Naive thymus-derived CD4-positive, alpha-beta T cell (primary cell): Measurements from ENCODE around the gene EXOC1. TPM values are rescaled to one million over a fixed set of nuclear protein-coding genes. Genes with fewer than 3 reads are reported as not detected.
A peak's percentile ranks its signal among the peaks of the same experiment; 100 is the strongest.
"Not testable (repeated sequence)": the region's sequence is repeated elsewhere in the genome, so short reads cannot be mapped to it uniquely, and the experiment has no call there.

Experiments
- ATAC-seq: fragments of 150-1000 bp; cut with Tn5 transposase; 2 replicates; pipeline ENCODE4 v1.10.0; 2021; ENCODE audit warnings: mild to moderate bottlenecking, moderate library complexity
- CTCF ChIA-PET: fragments of 350-600 bp; sonication (Branson Sonifier 250); formaldehyde crosslinking; loops from one replicate; lab custom pipeline; 2021; ENCODE audit warnings: antibody characterized with exemption; lab: Charles Lee
- POLR2A ChIA-PET: fragments of 350-600 bp; sonication (Branson Sonifier 250); formaldehyde crosslinking; loops from one replicate; lab custom pipeline; 2021; ENCODE audit warnings: antibody characterized with exemption, inconsistent platforms; lab: Charles Lee
- DNase-seq, 9 donors: peaks; one replicate each; pipeline versions ENCODE4 v3.0.0 to v3.0.0-alpha.2; 2020 to 2022; ENCODE audit warnings: mixed read lengths in 1 of 9
- H3K27ac ChIP-seq: one replicate; pipeline ENCODE4 v1.7.0; 2013; ENCODE audit warnings: mild to moderate bottlenecking, low read depth, low read length, moderate library complexity
- H3K27me3 ChIP-seq, 2 donors: one replicate each; pipeline ENCODE4 v1.7.0; 2013; ENCODE audit warnings: low read length in 2 of 2, mild to moderate bottlenecking in 2 of 2, moderate library complexity in 2 of 2; ENCODE audit not compliant: control insufficient read depth in 2 of 2, insufficient read depth in 2 of 2
- H3K36me3 ChIP-seq, 3 experiments: 1 replicate in 2 of 3; 2 replicates in 1 of 3; pipeline ENCODE4 v1.7.0; 2013; ENCODE audit warnings: low read length in 3 of 3, mild to moderate bottlenecking in 3 of 3, moderate library complexity in 1 of 3; ENCODE audit not compliant: insufficient read depth in 3 of 3, control insufficient read depth in 2 of 3
- H3K4me1 ChIP-seq, 2 donors: one replicate each; pipeline ENCODE4 v1.7.0; 2013; ENCODE audit warnings: low read length in 2 of 2, mild to moderate bottlenecking in 2 of 2, moderate library complexity in 1 of 2; ENCODE audit not compliant: control insufficient read depth in 2 of 2, insufficient read depth in 2 of 2
- H3K4me3 ChIP-seq: 2 replicates; pipeline ENCODE4 v1.7.0; 2013; ENCODE audit warnings: mild to moderate bottlenecking, low read length
- H3K9me3 ChIP-seq, 3 experiments: 1 replicate in 2 of 3; 2 replicates in 1 of 3; pipeline ENCODE4 v1.7.0; 2013; ENCODE audit warnings: low read length in 3 of 3; ENCODE audit not compliant: control insufficient read depth in 2 of 3
- H3K27ac Mint-ChIP-seq, 9 donors: one replicate each; pipeline ENCODE4 v1.8.0; 2020 to 2022; ENCODE audit warnings: mixed read lengths in 9 of 9, mild to moderate bottlenecking in 8 of 9, moderate library complexity in 5 of 9, inconsistent platforms in 2 of 9
- H3K27me3 Mint-ChIP-seq, 5 donors: one replicate each; pipeline ENCODE4 v1.8.0; 2021 to 2022; ENCODE audit warnings: mixed read lengths in 5 of 5, mild to moderate bottlenecking in 1 of 5
- H3K36me3 Mint-ChIP-seq, 5 donors: one replicate each; pipeline ENCODE4 v1.8.0; 2020 to 2022; ENCODE audit warnings: mixed read lengths in 5 of 5, mild to moderate bottlenecking in 3 of 5, inconsistent platforms in 1 of 5
- H3K4me1 Mint-ChIP-seq, 7 donors: one replicate each; pipeline ENCODE4 v1.8.0; 2020 to 2022; ENCODE audit warnings: mixed read lengths in 7 of 7, mild to moderate bottlenecking in 3 of 7, inconsistent platforms in 1 of 7
- H3K4me3 Mint-ChIP-seq, 10 donors: one replicate each; pipeline ENCODE4 v1.8.0; 2020 to 2022; ENCODE audit warnings: mild to moderate bottlenecking in 10 of 10, mixed read lengths in 10 of 10, moderate library complexity in 6 of 10, inconsistent platforms in 2 of 10
- H3K9me3 Mint-ChIP-seq, 11 donors: one replicate each; pipeline ENCODE4 v1.8.0; 2020 to 2022; ENCODE audit warnings: mixed read lengths in 11 of 11, mild to moderate bottlenecking in 4 of 11, inconsistent platforms in 1 of 11, moderate library complexity in 1 of 11
- intact Hi-C, 2 donors: fragments of 100-400 bp; cut with micrococcal nuclease; formaldehyde crosslinking; loops; one replicate each; pipeline ENCODE4 v1.15.1; 2023
- polyA plus RNA-seq, 2 donors: library from polyadenylated mRNA; unstranded; fragments of 300-500 nt; fragmentation: Illumina TruSeq; gene quantifications; one replicate each; pipeline ENCODE4 v1.2.3, GENCODE V29; 2021
- total RNA-seq, 6 experiments: library from RNA in 5 of 6; stranded (reverse) in 5 of 6; gene quantifications; 1 replicate in 5 of 6; 2 replicates in 1 of 6; pipeline ENCODE4 v1.2.3 and lab custom pipeline; 2021 to 2026

The EXOC1 gene
- total and polyA plus RNA-seq, 7 experiments from 2014 or later: 11.6 to 46.7 (median 26.5) TPM

- H3K36me3 ChIP-seq, H3K27ac Mint-ChIP-seq, POLR2A ChIA-PET, H3K27me3 ChIP-seq, H3K9me3 ChIP-seq, CTCF ChIA-PET, DNase-seq, H3K4me1 ChIP-seq, H3K36me3 Mint-ChIP-seq, H3K27ac ChIP-seq, intact Hi-C loops, H3K4me1 Mint-ChIP-seq, H3K4me3 ChIP-seq, H3K4me3 Mint-ChIP-seq, ATAC-seq: not testable (repeated sequence)
- Mint-ChIP-seq H3K27me3 (peaks cover 0 to 14% (median 8%) of the 10 kb centered on the region in 5 donors), H3K9me3 (peaks cover 0 to 16% (median 4%) of the 10 kb centered on the region in 11 donors)
These were observed 11.1 kb upstream of the EXOC1 start for GRCh38 chr4:55842312-55842711.

GRCh38 chr4:55849724-55850123 lies 3.7 kb upstream of the EXOC1 start:
- DNase-seq (no peak), ATAC-seq (no peak)
- POLR2A ChIA-PET: no interaction called here
- Mint-ChIP-seq H3K36me3 (peaks cover 0 to 2% (median 0%) of the 10 kb centered on the region in 5 donors), H3K27ac (no peak overlapping the region), H3K4me3 (no peak overlapping the region), H3K27me3 (peaks cover 0 to 3% (median 0%) of the 10 kb centered on the region in 5 donors), H3K9me3 (peaks cover 0 to 2% (median 0%) of the 10 kb centered on the region in 11 donors), H3K4me1 (peaks cover 21 to 34% (median 31%) of the 10 kb centered on the region in 7 donors)
- no peaks in the 10 kb centered on the region for H3K9me3 ChIP-seq
- CTCF ChIA-PET: no interaction called here
- H3K27me3 ChIP-seq: no peaks in the 10 kb centered on the region
- no peak overlapping the region for H3K27ac ChIP-seq
- H3K36me3 ChIP-seq: peaks cover 0 to 4% (median 0%) of the 10 kb centered on the region in 3 experiments
- intact Hi-C loops: loop anchor here (5.0 to 10.0 kb wide), 6 partner anchors 195 to 1787 kb away; partner anchors contain the start of genes NOA1 (in 2 of the 2), POLR2B (in 2 of the 2), AASDH (in 1 of the 2) and CHIC2 (in 1 of the 2)
- peaks cover 18 to 28% of the 10 kb centered on the region in 2 donors for H3K4me1 ChIP-seq
- H3K4me3 ChIP-seq: no peak overlapping the region

- ATAC-seq (peak; percentile 15), DNase-seq (peak in 7 of 9 donors; percentile 12 to 45 (median 32))
- H3K27ac Mint-ChIP-seq: peak overlapping the region in 7 of 9 donors; percentile 54 to 94 (median 75)
These were observed 1.6 kb upstream of the EXOC1 start for GRCh38 chr4:55851885-55852284.

GRCh38 chr4:55854129-55854528 lies 681 bp downstream of the EXOC1 start:
- ChIA-PET POLR2A (interaction anchor here (0.6 to 1.3 kb wide), 5 partner anchors 93 to 1055 kb away, joined by 3 to 8 read pairs (median 4); partner anchors contain the start of genes CEP135, PAICS and PPAT), CTCF (interaction anchor here (1.1 kb wide), 1 partner anchor 12 kb away, joined by 3 read pairs; no protein-coding TSS in a partner anchor)
- H3K4me1 Mint-ChIP-seq: peaks cover 23 to 51% (median 47%) of the 10 kb centered on the region in 7 donors
- Histone ChIP-seq H3K27me3 (no peaks in the 10 kb centered on the region), H3K4me1 (peaks cover 26 to 31% of the 10 kb centered on the region in 2 donors), H3K9me3 (no peaks in the 10 kb centered on the region), H3K27ac (peak overlapping the region; percentile 87), H3K4me3 (peak overlapping the region; percentile 84), H3K36me3 (peaks cover 0 to 4% (median 0%) of the 10 kb centered on the region in 3 experiments)
- H3K9me3 Mint-ChIP-seq: peaks cover 0 to 2% (median 0%) of the 10 kb centered on the region in 11 donors
- H3K27me3 Mint-ChIP-seq: no peaks in the 10 kb centered on the region
- ATAC-seq (no peak), DNase-seq (peak in 1 of 9 donors; percentile 2)
- H3K4me3 Mint-ChIP-seq: no peak overlapping the region
- H3K27ac Mint-ChIP-seq: peak overlapping the region in 2 of 9 donors; percentile 89 to 91
- H3K36me3 Mint-ChIP-seq: peaks cover 0 to 17% (median 5%) of the 10 kb centered on the region in 5 donors
- intact Hi-C loops: loop anchor here (1.0 to 10.0 kb wide), 8 partner anchors 12 to 1792 kb away; partner anchors contain the start of genes NOA1 (in 2 of the 2), POLR2B (in 2 of the 2), AASDH (in 1 of the 2) and CHIC2 (in 1 of the 2)

More at GRCh38 chr4:55851885-55852284, 1.6 kb upstream of the EXOC1 start:
- ChIA-PET POLR2A (interaction anchor here (0.9 kb wide), 1 partner anchor 97 kb away, joined by 4 read pairs; the partner anchor contains the start of gene CEP135), CTCF (interaction anchor here (0.6 to 1.6 kb wide), 2 partner anchors 96 to 330 kb away, joined by 3 to 4 read pairs; no protein-coding TSS in a partner anchor)
- Histone ChIP-seq H3K36me3 (peaks cover 0 to 4% (median 0%) of the 10 kb centered on the region in 3 experiments), H3K4me1 (peaks cover 26 to 31% of the 10 kb centered on the region in 2 donors), H3K9me3 (no peaks in the 10 kb centered on the region), H3K27me3 (no peaks in the 10 kb centered on the region), H3K4me3 (peak overlapping the region; percentile 6), H3K27ac (no peak overlapping the region)
- no peaks in the 10 kb centered on the region for H3K27me3 Mint-ChIP-seq
- intact Hi-C loops: loop anchor here (2.0 to 10.0 kb wide), 10 partner anchors 193 to 1790 kb away; partner anchors contain the start of genes CHIC2 (in 2 of the 2), NOA1 (in 2 of the 2), POLR2B (in 2 of the 2) and SRP72 (in 2 of the 2)
- H3K4me3 Mint-ChIP-seq: peak overlapping the region in 2 of 10 donors; percentile 63 to 69
- H3K9me3 Mint-ChIP-seq: peaks cover 0 to 2% (median 0%) of the 10 kb centered on the region in 11 donors
- H3K4me1 Mint-ChIP-seq: peaks cover 21 to 37% (median 31%) of the 10 kb centered on the region in 7 donors
- H3K36me3 Mint-ChIP-seq: peaks cover 0 to 4% (median 0%) of the 10 kb centered on the region in 5 donors

- Mint-ChIP-seq H3K4me3 (no peak overlapping the region), H3K27me3 (no peaks in the 10 kb centered on the region), H3K36me3 (peaks cover 4 to 28% (median 18%) of the 10 kb centered on the region in 5 donors), H3K27ac (peak overlapping the region in 1 of 9 donors; percentile 32), H3K9me3 (peaks cover 0 to 2% (median 0%) of the 10 kb centered on the region in 11 donors), H3K4me1 (peaks cover 7 to 45% (median 33%) of the 10 kb centered on the region in 7 donors)
- no peak for ATAC-seq
- Histone ChIP-seq H3K27me3 (no peaks in the 10 kb centered on the region), H3K36me3 (peaks cover 0 to 15% (median 0%) of the 10 kb centered on the region in 3 experiments), H3K4me3 (no peak overlapping the region), H3K9me3 (no peaks in the 10 kb centered on the region), H3K27ac (no peak overlapping the region), H3K4me1 (peaks cover 14 to 16% of the 10 kb centered on the region in 2 donors)
- no peak for DNase-seq
- intact Hi-C loops: loop anchor here (10.0 kb wide), 2 partner anchors 187 to 607 kb away; partner anchors contain the start of gene SRP72 (in 1 of the 2)
- CTCF ChIA-PET: interaction anchor here (1.4 kb wide), 1 partner anchor 10 kb away, joined by 5 read pairs; no protein-coding TSS in a partner anchor
- POLR2A ChIA-PET: interaction anchor here (0.6 to 1.4 kb wide), 3 partner anchors 90 to 579 kb away, joined by 3 to 5 read pairs (median 3); no protein-coding TSS in a partner anchor
These were observed 4.1 kb downstream of the EXOC1 start for GRCh38 chr4:55857586-55857985.

- Mint-ChIP-seq H3K36me3 (peaks cover 4 to 28% (median 18%) of the 10 kb centered on the region in 5 donors), H3K27me3 (no peaks in the 10 kb centered on the region), H3K4me3 (no peak overlapping the region), H3K4me1 (peaks cover 2 to 34% (median 22%) of the 10 kb centered on the region in 7 donors), H3K27ac (peak overlapping the region in 2 of 9 donors; percentile 15 to 45), H3K9me3 (no peaks in the 10 kb centered on the region)
- intact Hi-C loops: loop anchor here (10.0 kb wide), 4 partner anchors 105 to 605 kb away; partner anchors contain the start of gene SRP72 (in 1 of the 2)
- ChIA-PET CTCF (interaction anchor here (1.0 kb wide), 1 partner anchor 98 kb away, joined by 3 read pairs; no protein-coding TSS in a partner anchor), POLR2A (no interaction called here)
- Histone ChIP-seq H3K36me3 (peaks cover 0 to 11% (median under 1%) of the 10 kb centered on the region in 3 experiments), H3K4me3 (no peak overlapping the region), H3K27me3 (no peaks in the 10 kb centered on the region), H3K9me3 (no peaks in the 10 kb centered on the region), H3K27ac (no peak overlapping the region), H3K4me1 (peaks cover 4 to 7% of the 10 kb centered on the region in 2 donors)
- no peak for ATAC-seq
- DNase-seq: no peak
These were observed 6.3 kb downstream of the EXOC1 start for GRCh38 chr4:55859711-55860110.
